Fibroblast of skin of scalp (primary cell): ENCODE data around the gene NPB.

ENCODE experiments used
- DNase-seq: peaks from one replicate; pipeline ENCODE4 v3.0.0-alpha.2; 2013

The NPB gene

DNA sequence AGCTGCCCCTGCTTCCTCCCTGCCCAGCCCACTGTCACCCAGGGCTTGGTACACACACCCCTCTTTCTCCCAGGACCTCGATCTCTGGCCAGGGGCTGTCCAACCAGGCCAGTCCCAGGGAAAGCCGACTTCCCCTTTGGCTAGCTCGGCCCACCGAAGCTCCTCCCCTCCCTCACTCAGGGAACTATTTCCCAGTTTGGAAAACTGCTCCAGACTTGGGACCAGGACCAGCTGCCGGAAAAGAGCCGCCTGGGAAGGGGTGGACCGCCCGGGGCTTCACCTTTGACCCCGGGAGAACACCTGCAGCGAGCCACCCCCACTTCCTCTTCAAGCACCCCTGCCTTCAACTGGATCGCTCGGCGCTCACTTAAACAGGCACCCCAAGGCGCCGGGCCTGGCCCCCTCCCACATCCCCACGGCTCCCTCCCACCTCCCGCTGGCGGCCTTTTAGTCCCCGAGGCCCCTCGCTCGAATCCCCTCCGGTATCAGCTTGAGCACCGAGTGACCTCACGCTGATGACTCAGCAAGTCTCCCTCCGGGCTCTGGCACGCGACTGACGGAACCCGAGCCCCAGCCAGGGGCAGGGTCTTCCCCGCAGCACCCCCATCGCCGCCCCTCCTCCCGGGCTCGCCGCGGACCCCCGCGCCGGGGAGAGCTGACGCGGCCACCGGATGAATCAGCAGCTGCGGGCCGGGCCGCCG is 24.6 kb downstream of the NPB start:
- peak; percentile 82 for DNase-seq

- DNase-seq, result no peak
These were observed 25.2 kb downstream of the NPB start for GRCh38 chr17:81927152-81927652.

DNA sequence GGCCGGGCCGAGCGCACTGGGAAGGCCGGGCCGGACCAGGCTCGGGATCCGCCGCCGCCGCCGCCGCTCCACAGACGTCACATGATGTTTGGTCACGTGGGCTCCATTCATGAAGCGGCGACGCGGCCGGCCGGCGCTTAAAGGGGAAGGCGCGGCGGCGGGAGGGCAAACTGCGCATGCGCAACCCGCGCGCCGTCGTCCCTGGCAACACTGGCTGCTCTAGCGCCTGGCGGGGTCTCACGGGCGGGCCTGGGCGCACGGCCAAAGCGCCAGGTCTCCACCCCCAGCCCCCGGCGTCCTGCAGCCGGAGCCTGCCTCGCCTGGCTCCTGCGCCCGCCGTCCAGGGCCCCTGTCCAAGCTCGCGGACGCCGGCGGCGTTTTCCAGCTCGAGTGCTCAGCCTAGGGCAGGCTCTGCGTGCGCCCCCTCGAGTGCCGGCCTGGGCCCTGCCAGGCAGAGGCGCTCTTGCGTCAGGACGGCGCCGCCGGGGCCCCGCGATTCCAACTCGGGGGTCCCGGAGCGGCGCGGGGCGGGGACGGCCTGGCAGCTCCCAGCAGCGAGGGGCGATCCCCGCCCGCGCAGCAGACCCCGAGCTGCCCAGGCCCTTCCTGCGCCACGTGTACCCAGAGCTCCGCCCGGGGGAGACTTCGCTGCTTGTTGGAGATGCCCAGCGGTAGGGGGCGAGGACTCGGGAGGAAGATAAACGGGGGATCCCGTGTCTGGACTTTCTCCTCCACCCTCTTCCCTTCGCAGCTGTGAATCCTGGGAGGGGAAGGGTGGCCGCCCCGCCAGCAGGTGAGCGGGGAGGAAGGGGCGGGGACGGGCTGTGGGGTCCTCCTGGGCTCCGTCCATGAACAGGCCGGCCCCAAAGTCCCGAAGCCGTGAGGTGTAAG is 25.9 kb downstream of the NPB start, which contains the start of gene MAFG:
MAFG (minus strand) TSS at position 83 of the 891 bp plus-strand sequence. CDS start 4,550 bp downstream, outside the sequence.
- DNase-seq, result peak; percentile 96

DNA sequence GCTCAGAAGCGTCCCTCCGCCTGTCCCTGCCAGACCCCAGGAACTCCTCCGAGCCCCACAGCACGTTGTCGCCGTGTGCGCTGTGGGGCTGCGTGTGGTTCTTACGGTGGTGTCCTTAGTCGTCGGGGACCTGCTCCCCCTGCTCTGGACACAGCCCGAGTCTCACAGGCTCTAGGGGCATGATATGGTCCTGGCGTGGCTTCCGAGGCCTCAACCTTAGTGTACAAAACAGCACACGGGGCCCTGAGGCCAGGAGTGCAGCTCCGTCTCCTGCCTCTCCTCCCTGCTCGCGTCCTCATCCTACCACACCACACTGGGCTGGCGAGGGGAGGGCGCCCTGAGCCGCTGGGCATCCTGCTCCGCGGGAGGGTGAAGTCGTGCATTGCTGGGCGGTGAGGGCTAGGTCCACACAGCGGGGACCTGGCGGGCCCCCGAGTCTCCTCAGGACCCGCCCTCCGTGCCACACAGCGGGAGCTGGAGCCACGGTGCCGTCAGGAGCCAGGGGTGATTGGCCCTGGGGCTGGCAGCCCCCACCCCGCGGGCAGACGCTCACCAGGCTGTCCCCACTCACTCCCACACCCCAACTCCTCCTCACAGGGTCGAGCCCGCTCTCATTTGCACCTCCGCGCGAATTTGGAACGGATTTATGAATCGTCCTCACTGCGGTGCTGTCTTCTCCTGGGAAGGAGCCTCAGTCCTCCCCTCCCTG is 26.7 kb downstream of the NPB start:
- DNase-seq, result peak; percentile 33

- no peak for DNase-seq
These were observed 27.5 kb downstream of the NPB start for GRCh38 chr17:81929253-81930141.

DNA sequence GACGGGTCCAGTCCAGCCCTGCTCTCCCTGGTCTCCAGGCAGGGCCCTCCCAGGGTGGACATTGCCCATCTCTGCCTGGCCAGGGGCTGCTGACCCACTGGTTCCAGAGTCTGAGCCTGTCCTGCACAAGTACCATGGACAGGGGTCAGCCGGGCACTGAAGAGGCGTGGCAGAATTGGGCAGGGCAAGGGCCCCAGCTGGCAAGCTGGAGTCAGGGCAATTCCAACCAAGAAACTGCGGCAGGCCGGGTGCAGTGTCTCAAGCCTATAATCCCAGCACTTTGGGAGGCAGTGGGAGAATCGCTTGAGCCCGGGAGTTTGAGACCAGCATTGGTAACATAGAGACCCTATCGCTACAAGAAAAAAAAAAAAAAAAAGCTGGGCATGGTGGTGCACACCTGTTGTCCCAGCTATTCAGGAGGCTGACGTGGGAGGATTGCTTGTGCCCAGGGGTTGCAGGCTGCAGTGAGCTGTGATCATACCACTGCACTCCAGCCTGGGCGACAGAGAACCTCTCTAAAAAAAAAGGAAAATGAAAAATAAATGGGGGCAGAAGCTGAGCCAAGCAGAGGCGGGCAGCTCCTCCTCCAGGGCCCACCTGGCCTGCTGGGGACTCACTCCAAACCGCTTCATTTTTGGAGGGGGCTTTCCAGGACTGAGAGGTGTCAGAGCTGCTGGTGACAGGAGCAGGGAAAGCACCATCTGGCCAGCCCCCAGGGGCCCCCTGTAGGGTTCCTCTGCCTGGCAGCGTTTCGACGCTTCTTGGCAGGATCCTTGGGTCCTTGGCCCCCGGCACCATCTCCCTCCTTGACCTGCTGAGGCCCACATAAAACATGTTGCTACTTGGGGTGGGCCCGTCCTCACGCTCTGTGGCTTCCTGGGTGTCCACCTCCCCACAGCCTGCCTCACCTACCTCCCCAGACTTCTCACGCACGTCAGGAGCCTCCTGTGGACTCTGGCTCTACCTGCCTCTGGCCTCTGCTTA is 28.4 kb downstream of the NPB start:
- DNase-seq, result no peak

GRCh38 chr17:81931189-81931556 is 29.1 kb downstream of the NPB start:
- DNase-seq, result no peak

GRCh38 chr17:81931557-81932332 is 29.7 kb downstream of the NPB start:
- no peak for DNase-seq

DNA sequence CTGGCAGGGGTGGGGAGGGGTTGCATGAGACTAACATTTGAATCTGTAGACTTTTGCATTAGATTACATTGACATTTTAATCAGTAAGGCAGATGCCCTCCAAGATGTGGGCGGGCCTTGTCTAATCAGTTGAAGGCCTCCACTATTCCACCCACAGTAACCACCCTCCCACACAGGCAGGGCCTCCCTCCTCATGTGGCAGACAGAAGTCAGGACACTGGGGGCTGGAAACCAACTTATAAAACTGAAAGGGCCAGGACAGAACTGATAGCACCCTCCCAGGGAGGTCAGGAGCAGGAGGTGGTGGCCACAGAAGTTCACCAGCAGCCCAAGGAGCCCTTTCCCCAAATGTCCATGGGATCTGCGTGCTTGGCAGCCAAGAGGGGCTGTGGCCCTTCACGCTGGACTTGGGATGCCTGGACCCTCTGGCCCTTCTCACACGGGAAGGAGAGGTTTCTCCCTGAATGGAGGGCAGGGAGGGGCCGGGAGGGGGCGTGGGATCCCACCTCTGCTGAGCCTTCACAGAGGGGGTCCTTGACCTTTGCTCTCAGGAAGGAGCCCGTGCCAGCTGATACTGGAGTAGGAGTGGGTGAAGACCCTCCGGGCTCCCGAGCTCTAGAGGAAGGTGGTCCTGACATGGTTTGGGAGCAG is 30.4 kb downstream of the NPB start:
- no peak for DNase-seq

- no peak for DNase-seq
These were observed 31.2 kb downstream of the NPB start for GRCh38 chr17:81933178-81933699.

- DNase-seq, result no peak
These were observed 32.2 kb downstream of the NPB start for GRCh38 chr17:81934098-81934757.

GRCh38 chr17:81934850-81935708 is 33.0 kb downstream of the NPB start:
- DNase-seq, result no peak

DNA sequence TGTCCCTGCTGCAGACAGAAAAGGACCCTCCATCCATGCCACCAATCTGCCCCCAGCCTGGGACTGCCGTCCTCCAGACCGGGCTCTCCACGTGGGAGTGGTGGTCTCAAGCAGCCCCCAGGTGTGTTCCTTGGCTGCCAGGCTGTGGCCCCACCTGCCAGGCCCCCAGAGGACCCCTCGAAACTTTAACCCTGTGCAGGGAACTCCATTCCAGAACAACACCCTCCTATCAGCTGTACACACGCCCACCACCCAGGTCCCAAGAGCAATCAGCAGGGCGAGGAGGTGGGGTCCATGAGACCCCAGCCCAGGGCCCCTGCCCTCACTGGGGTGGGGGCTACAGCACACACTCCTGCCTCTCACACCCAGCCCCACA is 33.7 kb downstream of the NPB start:
- DNase-seq, result no peak

- no peak for DNase-seq
These were observed 37.2 kb downstream of the NPB start for GRCh38 chr17:81939218-81939617.

- DNase-seq, result no peak
These were observed 37.9 kb downstream of the NPB start for GRCh38 chr17:81939881-81940385.

GRCh38 chr17:81940538-81941483 is 38.8 kb downstream of the NPB start:
- DNase-seq, result no peak
